ENCODE data around the gene MDH1B. TPM values are rescaled to one million over a fixed set of nuclear protein-coding genes. Genes with fewer than 3 reads are reported as not detected.

MDH1B gene
- total RNA-seq, 2 donors from 2014 or later: 1.0 to 3.0 TPM

DNA sequence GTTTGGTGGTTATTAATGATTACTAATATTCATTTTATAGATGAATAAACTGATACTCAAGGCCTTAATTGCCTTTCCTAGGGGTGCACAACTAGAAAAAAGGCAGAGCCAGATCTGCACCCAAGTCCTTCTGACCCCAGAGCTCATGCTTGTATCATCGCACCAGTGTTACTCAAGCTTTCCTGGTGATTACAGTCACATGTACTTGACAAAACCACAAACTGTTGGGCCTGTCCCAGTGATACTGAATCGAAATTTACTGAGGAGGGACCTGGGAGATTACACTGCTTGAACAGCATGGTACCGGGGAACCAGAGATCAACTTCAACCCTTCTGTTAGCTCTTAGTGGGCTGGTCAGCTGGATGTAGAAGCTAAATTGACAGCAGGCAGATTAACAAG lies 34.0 kb upstream of the MDH1B start:
- WGBS, 2 donors: 62 to 64% methylated on average over 3 of the region's 3 CpGs
- Histone ChIP-seq H3K4me1 (peaks cover 5% of the 10 kb centered on the region), H3K9me3 (no peaks in the 10 kb centered on the region), H3K27ac (no peak overlapping the region), H3K4me3 (no peak overlapping the region), H3K27me3 (no peaks in the 10 kb centered on the region), H3K36me3 (replicated peaks in 1 of 2; ENCODE audit: insufficient read depth in 1 of 2, low read depth in 2 of 2) (no peaks in the 10 kb centered on the region)
- intact Hi-C loops (cut with DNase I): no loop called here
- no peak for TF ChIP-seq POLR2A (IDR thresholded peaks at IDR 0.05)
- TF ChIP-seq, protein P1, sequence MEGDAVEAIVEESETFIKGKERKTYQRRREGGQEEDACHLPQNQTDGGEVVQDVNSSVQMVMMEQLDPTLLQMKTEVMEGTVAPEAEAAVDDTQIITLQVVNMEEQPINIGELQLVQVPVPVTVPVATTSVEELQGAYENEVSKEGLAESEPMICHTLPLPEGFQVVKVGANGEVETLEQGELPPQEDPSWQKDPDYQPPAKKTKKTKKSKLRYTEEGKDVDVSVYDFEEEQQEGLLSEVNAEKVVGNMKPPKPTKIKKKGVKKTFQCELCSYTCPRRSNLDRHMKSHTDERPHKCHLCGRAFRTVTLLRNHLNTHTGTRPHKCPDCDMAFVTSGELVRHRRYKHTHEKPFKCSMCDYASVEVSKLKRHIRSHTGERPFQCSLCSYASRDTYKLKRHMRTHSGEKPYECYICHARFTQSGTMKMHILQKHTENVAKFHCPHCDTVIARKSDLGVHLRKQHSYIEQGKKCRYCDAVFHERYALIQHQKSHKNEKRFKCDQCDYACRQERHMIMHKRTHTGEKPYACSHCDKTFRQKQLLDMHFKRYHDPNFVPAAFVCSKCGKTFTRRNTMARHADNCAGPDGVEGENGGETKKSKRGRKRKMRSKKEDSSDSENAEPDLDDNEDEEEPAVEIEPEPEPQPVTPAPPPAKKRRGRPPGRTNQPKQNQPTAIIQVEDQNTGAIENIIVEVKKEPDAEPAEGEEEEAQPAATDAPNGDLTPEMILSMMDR (IDR thresholded peaks at IDR 0.05): no peak
- no peak for ATAC-seq
- no peak for DNase-seq

DNA sequence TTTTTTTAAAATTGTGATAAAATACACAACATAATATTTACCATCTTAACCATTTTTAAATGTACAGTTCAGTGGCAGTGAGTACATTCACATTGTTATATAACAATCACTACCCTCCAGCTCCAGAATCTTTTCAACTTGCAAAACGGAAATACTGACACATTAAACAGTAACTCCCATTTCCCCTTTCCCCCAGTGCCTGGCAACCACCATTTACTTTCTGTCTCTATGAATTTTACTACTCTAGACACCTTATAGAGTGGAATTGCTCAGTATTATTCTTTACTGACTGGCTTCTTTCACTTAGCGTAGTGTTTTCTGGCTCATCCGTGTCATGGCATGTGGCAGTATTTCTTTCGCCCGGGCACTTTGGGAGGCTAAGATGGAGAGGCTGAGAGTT lies 32.9 kb upstream of the MDH1B start:
- H3K27ac ChIP-seq: no peak overlapping the region
- H3K36me3 ChIP-seq (replicated peaks in 1 of 2; ENCODE audit: insufficient read depth in 1 of 2, low read depth in 2 of 2): no peaks in the 10 kb centered on the region
- WGBS, 2 donors: 80 to 81% methylated on average over 5 of the region's 5 CpGs
- H3K4me1 ChIP-seq: peaks cover 5% of the 10 kb centered on the region
- TF ChIP-seq POLR2A (IDR thresholded peaks at IDR 0.05): no peak
- TF ChIP-seq, protein P1 (IDR thresholded peaks at IDR 0.05): no peak
- H3K27me3 ChIP-seq: no peaks in the 10 kb centered on the region
- H3K9me3 ChIP-seq: no peaks in the 10 kb centered on the region
- ATAC-seq (no peak), DNase-seq (no peak)
- intact Hi-C loops (cut with DNase I): no loop called here
- no peak overlapping the region for H3K4me3 ChIP-seq

GRCh38 chr2:206797376-206797775 lies 32.2 kb upstream of the MDH1B start:
- no peak for DNase-seq
- TF ChIP-seq, protein P1 (IDR thresholded peaks at IDR 0.05): no peak
- no peak for TF ChIP-seq POLR2A (IDR thresholded peaks at IDR 0.05)
- no peaks in the 10 kb centered on the region for H3K36me3 ChIP-seq (replicated peaks in 1 of 2; ENCODE audit: insufficient read depth in 1 of 2, low read depth in 2 of 2)
- no peaks in the 10 kb centered on the region for H3K9me3 ChIP-seq
- no peaks in the 10 kb centered on the region for H3K27me3 ChIP-seq
- H3K27ac ChIP-seq: no peak overlapping the region
- no peak overlapping the region for H3K4me3 ChIP-seq
- peaks cover 5% of the 10 kb centered on the region for H3K4me1 ChIP-seq
- intact Hi-C loops (cut with DNase I): no loop called here
- 80 to 84% methylated on average over 4 of the region's 4 CpGs for WGBS, 2 donors
- ATAC-seq: no peak

DNA sequence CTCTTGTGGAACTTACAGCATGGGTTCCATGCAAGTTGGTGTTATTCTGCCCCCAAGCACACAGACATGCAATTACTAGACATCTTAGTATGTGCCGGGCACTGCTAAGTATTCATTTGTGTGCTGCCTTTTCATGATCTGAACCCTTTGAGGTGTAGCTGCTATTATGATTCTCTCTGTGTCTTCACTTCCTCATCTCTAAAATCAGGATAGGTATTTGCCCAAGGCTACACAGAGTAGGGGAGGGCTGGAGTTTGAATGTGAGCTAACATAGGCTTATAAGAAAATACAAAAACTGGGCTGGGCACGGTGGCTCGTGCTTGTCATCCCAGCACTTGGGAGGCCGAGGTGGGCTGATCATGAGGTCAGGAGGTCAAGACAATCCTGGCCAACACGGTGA lies 27.5 kb upstream of the MDH1B start:
- Histone ChIP-seq H3K4me3 (no peak overlapping the region), H3K27me3 (no peaks in the 10 kb centered on the region), H3K27ac (no peak overlapping the region), H3K9me3 (no peaks in the 10 kb centered on the region), H3K4me1 (no peaks in the 10 kb centered on the region), H3K36me3 (replicated peaks in 1 of 2; ENCODE audit: insufficient read depth in 1 of 2, low read depth in 2 of 2) (peaks cover 4 to 26% of the 10 kb centered on the region in 2 donors)
- DNase-seq (no peak), ATAC-seq (no peak)
- WGBS, 2 donors: 76 to 96% methylated on average over 5 of the region's 5 CpGs
- intact Hi-C loops (cut with DNase I): no loop called here
- TF ChIP-seq POLR2A (IDR thresholded peaks at IDR 0.05): no peak
- TF ChIP-seq, protein P1 (IDR thresholded peaks at IDR 0.05): no peak

DNA sequence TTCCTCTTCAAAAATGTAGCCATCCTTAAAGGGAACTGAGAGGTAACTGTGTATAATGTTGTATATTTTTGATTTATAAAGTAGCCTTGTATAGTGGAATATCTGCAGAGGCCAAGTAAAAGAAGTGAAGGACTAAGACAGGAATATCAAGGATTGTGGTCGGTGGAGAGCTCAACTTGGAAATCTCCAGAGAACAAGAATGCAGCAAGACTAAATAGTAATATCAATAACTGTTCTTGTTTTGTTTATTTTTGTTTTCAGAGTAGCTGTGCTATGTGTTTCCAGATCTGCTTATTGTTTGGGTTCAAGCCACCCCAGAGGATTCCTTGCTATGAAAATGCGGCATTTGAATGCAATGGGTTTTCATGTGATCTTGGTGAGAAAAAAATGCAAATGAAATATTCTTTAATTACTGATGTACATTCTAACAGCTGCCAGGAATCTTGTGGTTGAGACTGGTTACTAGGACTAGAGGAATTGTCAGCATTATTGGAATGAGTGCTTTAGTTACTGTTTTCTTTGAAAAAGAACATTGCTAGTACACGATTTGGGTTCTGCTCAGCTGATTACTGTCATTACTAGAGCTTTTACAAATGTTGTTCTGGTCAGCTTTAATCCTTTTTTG lies 25.3 kb upstream of the MDH1B start:
- no peak for ATAC-seq
- 75 to 85% methylated on average over 3 of the region's 3 CpGs for WGBS, 2 donors
- intact Hi-C loops (cut with DNase I): no loop called here

More for the DNA sequence above, 25.3 kb upstream of the MDH1B start:
- Histone ChIP-seq H3K36me3 (replicated peaks in 1 of 2; ENCODE audit: insufficient read depth in 1 of 2, low read depth in 2 of 2) (peaks cover 6 to 26% of the 10 kb centered on the region in 2 donors), H3K4me3 (no peak overlapping the region), H3K9me3 (no peaks in the 10 kb centered on the region), H3K4me1 (no peaks in the 10 kb centered on the region), H3K27ac (no peak overlapping the region), H3K27me3 (no peaks in the 10 kb centered on the region)
- TF ChIP-seq POLR2A (IDR thresholded peaks at IDR 0.05): no peak
- TF ChIP-seq, protein P1 (IDR thresholded peaks at IDR 0.05): no peak
- no peak for DNase-seq
